ENCODE measurements around the gene SINHCAF. TPM values are rescaled to one million over a fixed set of nuclear protein-coding genes. Genes with fewer than 3 reads are reported as not detected.

The SINHCAF gene
- total and polyA plus RNA-seq, 2 of the 8 experiments (the other 6 are each of a cell fraction or from before 2014, with no cell fraction given) = 138 to 576 TPM

DNA sequence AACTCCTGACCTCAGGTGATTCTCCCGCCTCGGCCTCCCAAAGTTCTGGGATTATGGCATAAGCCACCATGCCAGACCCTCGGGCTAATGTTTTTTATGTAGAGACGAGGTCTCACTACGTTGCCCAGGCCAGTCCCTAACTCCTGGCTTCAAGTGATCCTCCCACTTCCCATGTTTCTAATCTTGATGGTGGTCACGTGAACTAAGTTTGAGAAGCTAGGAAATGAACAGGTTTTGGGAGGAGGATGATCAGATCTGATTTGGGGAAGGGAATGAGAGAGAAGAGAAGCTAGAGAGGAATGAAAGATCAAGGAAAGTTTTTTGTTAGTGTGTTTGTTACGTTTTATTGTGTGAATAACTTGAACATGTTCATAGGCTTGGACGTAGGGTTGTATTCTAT is 17.2 kb upstream of the SINHCAF start:
- no peak overlapping the region for H2AFZ ChIP-seq (ENCODE audit: low read length)
- no peak for FAIRE-seq

More for the DNA sequence above, 17.2 kb upstream of the SINHCAF start:
- H3K27me3 ChIP-seq (replicated peaks in 1 of 4; ENCODE audit: control insufficient read depth in 3 of 4, extremely low read depth in 1 of 4, insufficient read depth in 3 of 4, low read length in 3 of 4) = no peaks in the 10 kb centered on the region
- H3K9me3 ChIP-seq (ENCODE audit: insufficient read depth in 2 of 2, low read depth in 1 of 2, low read length in 1 of 2) = no peaks in the 10 kb centered on the region
- H3K18ac ChIP-seq (ENCODE audit: extremely low read depth, low read length) = no peak overlapping the region
- no peak overlapping the region for H3K4me2 ChIP-seq (ENCODE audit: insufficient read depth in 1 of 2, low read depth in 2 of 2, low read length in 2 of 2)
- no peak overlapping the region for H2BK5ac ChIP-seq (ENCODE audit: low read depth, low read length)
- no peak overlapping the region for H3K9ac ChIP-seq (replicated peaks in 1 of 4; ENCODE audit: extremely low read depth in 1 of 4, low read depth in 3 of 4, low read length in 3 of 4)
- no peak overlapping the region for H3K4me3 ChIP-seq (ENCODE audit: extremely low read depth in 1 of 4, insufficient read depth in 2 of 4, low read depth in 3 of 4, low read length in 4 of 4)
- no peak overlapping the region for H3K56ac ChIP-seq (replicated peaks; ENCODE audit: insufficient read length, low read depth, low read length)
- H2BK20ac ChIP-seq (ENCODE audit: low read length) = 0 out of 2 replicates have a peak overlapping the region, but pooled peaks have one; percentile 34
- TF ChIP-seq, protein P1, sequence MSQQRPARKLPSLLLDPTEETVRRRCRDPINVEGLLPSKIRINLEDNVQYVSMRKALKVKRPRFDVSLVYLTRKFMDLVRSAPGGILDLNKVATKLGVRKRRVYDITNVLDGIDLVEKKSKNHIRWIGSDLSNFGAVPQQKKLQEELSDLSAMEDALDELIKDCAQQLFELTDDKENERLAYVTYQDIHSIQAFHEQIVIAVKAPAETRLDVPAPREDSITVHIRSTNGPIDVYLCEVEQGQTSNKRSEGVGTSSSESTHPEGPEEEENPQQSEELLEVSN (IDR thresholded peaks at IDR 0.05) = no peak
- H4K20me1 ChIP-seq (replicated peaks in 1 of 2; ENCODE audit: control insufficient read depth in 1 of 2, insufficient read depth in 2 of 2, low read length in 2 of 2) = no peaks in the 10 kb centered on the region
- no peak overlapping the region for H3K4ac ChIP-seq (replicated peaks; ENCODE audit: insufficient read length, low read depth, low read length)
- ChIA-PET CTCF (ENCODE audit: partially characterized antibody) (interaction anchor here (0.7 to 1.3 kb wide), 3 partner anchors 12 to 443 kb away, joined by 3 read pairs; no protein-coding TSS in a partner anchor), POLR2A (ENCODE audit: partially characterized antibody) (interaction anchor here (1.4 to 3.9 kb wide), 3 partner anchors 17 to 26 kb away, joined by 3 to 22 read pairs (median 4); partner anchors contain the start of gene SINHCAF)
- H2BK15ac ChIP-seq (ENCODE audit: low read length) = no peak overlapping the region
- no peak overlapping the region for H4K91ac ChIP-seq (replicated peaks; ENCODE audit: insufficient read length, low read length)
- 93 to 100% methylated on average over 2 to 8 of the region's 8 CpGs for WGBS, 2 experiments (ENCODE audit: extremely low coverage in 1 of 2, insufficient coverage in 1 of 2, insufficient read length in 1 of 2, insufficient replicate concordance in 2 of 2, low coverage in 1 of 2, low lambda C conversion rate in 2 of 2, missing lambda C conversion rate in 1 of 2)
- H2BK120ac ChIP-seq (replicated peaks; ENCODE audit: low read depth, low read length) = no peak overlapping the region
- H3K79me1 ChIP-seq (ENCODE audit: low read depth, low read length) = no peaks in the 10 kb centered on the region
- no peaks in the 10 kb centered on the region for H3K36me3 ChIP-seq (ENCODE audit: control insufficient read depth in 2 of 4, insufficient read depth in 4 of 4, low read length in 3 of 4)
- no peak overlapping the region for H3K14ac ChIP-seq (ENCODE audit: insufficient read length)
- no peak for DNase-seq (ENCODE audit: low read depth in 1 of 2, low spot score in 2 of 2)
- no peak overlapping the region for H4K8ac ChIP-seq (ENCODE audit: extremely low read depth, insufficient read depth, low read length)
- no peak overlapping the region for H4K5ac ChIP-seq (ENCODE audit: insufficient read length, low read depth, low read length)
- H3K4me1 ChIP-seq (replicated peaks in 1 of 4; ENCODE audit: control insufficient read depth in 3 of 4, insufficient read depth in 4 of 4, low read length in 3 of 4) = peaks cover 0 to 19% (median 7%) of the 10 kb centered on the region in 4 experiments; a peak in 4 of 7 replicates
- H2BK12ac ChIP-seq (ENCODE audit: low read depth, low read length) = no peak overlapping the region
- H2AK5ac ChIP-seq (ENCODE audit: low read depth, low read length) = no peak overlapping the region
- H3K23me2 ChIP-seq (ENCODE audit: low read depth, low read length) = no peaks in the 10 kb centered on the region
- H3K27ac ChIP-seq (ENCODE audit: low read depth, low read length) = no peak overlapping the region
- H3K79me2 ChIP-seq (ENCODE audit: control insufficient read depth in 1 of 2, insufficient read depth in 2 of 2, low read length in 2 of 2) = no peaks in the 10 kb centered on the region
- H3K23ac ChIP-seq (ENCODE audit: insufficient read length) = no peak overlapping the region
